ENCODE data around the gene ACTN1. TPM values are rescaled to one million over a fixed set of nuclear protein-coding genes. Genes with fewer than 3 reads are reported as not detected.

Gene ACTN1
- total RNA-seq, 1 experiment from 2014 or later = 212 TPM

DNA sequence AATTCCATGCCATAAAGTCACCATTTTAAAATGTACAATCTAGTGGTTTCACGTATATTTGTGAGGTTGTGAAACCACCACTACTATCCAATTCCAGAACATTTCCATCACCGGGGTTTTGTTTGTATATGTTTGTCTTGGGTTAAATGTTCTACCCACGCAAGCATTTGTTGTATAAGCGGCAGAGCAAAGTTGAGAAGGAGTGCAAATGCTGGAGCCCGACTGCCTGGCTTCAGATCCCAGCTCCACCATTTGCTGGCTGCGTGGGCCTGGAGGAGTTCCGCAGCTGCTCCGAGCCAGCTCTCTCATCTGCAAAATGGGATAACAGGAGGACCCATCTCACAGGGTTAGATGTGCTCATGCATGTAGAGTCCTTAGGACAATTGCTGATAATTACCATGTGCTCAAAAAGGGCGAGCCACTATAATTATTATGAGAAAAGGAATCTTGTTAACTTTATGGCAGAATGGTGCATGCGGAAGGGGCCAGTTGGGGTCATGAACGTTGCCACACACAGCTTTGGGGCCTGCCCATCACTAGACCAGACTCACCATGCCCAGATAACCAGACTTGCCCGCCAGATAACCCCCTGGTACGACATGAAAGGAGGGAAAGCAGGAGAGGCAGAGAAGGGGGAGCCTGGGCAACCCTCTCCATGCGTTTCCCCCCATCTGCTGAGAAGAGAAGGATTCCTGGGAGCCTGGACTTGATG lies 6.4 kb downstream of the ACTN1 start:
- intact Hi-C loops (cut with micrococcal nuclease; ENCODE audit: unreplicated experiment) (no loop called here), in situ Hi-C loops (cut with HindIII; ENCODE audit: low pct_unique_long_range_greater_than_20kb, low sequenced_read_pairs) (no loop called here)
- Histone ChIP-seq H3K36me3 (ENCODE audit: control insufficient read depth, insufficient read depth, low read length) (peaks cover 13% of the 10 kb centered on the region; the same call in 1 of the 2 replicates), H3K27ac (ENCODE audit: low read length) (no peak overlapping the region), H3K4me3 (ENCODE audit: low read depth in 2 of 2, low read length in 2 of 2) (no peak overlapping the region), H3K4me1 (ENCODE audit: control insufficient read depth, insufficient read depth, low read length) (peaks cover 44% of the 10 kb centered on the region), H3K9me3 (ENCODE audit: control insufficient read depth, insufficient read depth, low read depth, low read length) (no peaks in the 10 kb centered on the region), H3K27me3 (ENCODE audit: control insufficient read depth, insufficient read depth, low read length) (no peaks in the 10 kb centered on the region)
- no peak for DNase-seq (ENCODE audit: low read depth, low spot score)
- ATAC-seq = no peak
- no TSS peak for BruUV-seq (replicated peaks)
- TF ChIP-seq TCF7L2 (IDR thresholded peaks at IDR 0.05; ENCODE audit: low read depth, low read length) (no peak), REST (IDR thresholded peaks at IDR 0.05; ENCODE audit: insufficient read depth in 1 of 2, low read depth in 2 of 2, low read length in 1 of 2) (no peak), SIN3A (IDR thresholded peaks at IDR 0.05; ENCODE audit: borderline replicate concordance, insufficient read depth, low read depth, low read length) (no peak), CTCF (IDR thresholded peaks at IDR 0.05) (no peak), POLR2AphosphoS5 (IDR thresholded peaks at IDR 0.05; ENCODE audit: low read depth, low read length) (no peak)
- CTCF ChIA-PET = no interaction called here
- POLR2A ChIA-PET = interaction anchor here (0.5 kb wide), 1 partner anchor 104 kb away, joined by 5 read pairs; no protein-coding TSS in a partner anchor

DNA sequence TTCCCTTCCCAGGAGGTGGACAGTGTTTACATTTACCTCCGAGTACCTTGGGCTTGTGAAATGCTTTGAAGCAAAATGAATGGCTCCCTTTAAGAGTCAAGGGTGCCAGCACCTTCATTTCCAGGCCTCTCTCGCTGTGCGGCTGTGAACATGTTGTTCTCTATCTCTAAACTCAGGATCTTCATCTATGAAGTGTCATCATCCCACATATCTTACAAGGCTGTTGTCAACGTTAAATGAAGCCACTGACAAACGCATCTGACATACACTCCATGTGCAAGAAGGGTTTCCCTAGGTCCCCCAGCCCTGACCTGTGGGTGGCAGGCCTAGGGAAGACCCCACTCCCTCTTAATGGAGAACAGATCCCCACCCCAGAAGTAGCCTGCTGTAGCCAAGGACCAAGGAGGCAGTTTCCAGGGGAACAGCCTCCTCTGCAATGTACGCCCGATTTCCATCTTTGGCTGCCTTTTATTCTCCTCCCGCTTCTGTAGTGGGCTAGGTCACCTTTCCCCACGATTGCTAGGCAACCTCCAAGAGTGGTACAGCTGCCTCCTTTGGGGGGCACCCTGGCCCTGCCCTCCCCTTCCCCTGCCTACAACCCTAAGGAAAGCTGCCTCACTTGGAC lies 7.6 kb downstream of the ACTN1 start:
- BruUV-seq (replicated peaks) = no TSS peak
- Histone ChIP-seq H3K4me1 (ENCODE audit: control insufficient read depth, insufficient read depth, low read length) (peaks cover 50% of the 10 kb centered on the region), H3K36me3 (ENCODE audit: control insufficient read depth, insufficient read depth, low read length) (0 out of 2 replicates have a peak, but pooled peaks cover 9% of the 10 kb centered on the region), H3K27me3 (ENCODE audit: control insufficient read depth, insufficient read depth, low read length) (no peaks in the 10 kb centered on the region), H3K4me3 (ENCODE audit: low read depth in 2 of 2, low read length in 2 of 2) (no peak overlapping the region), H3K27ac (ENCODE audit: low read length) (no peak overlapping the region), H3K9me3 (ENCODE audit: control insufficient read depth, insufficient read depth, low read depth, low read length) (no peaks in the 10 kb centered on the region)
- intact Hi-C loops (cut with micrococcal nuclease; ENCODE audit: unreplicated experiment) (no loop called here), in situ Hi-C loops (cut with HindIII; ENCODE audit: low pct_unique_long_range_greater_than_20kb, low sequenced_read_pairs) (no loop called here)
- TF ChIP-seq REST (IDR thresholded peaks at IDR 0.05; ENCODE audit: insufficient read depth in 1 of 2, low read depth in 2 of 2, low read length in 1 of 2) (no peak), POLR2AphosphoS5 (IDR thresholded peaks at IDR 0.05; ENCODE audit: low read depth, low read length) (no peak), CTCF (IDR thresholded peaks at IDR 0.05) (no peak), TCF7L2 (IDR thresholded peaks at IDR 0.05; ENCODE audit: low read depth, low read length) (no peak), SIN3A (IDR thresholded peaks at IDR 0.05; ENCODE audit: borderline replicate concordance, insufficient read depth, low read depth, low read length) (no peak)
- ChIA-PET POLR2A (no interaction called here), CTCF (no interaction called here)
- ATAC-seq (no peak), DNase-seq (ENCODE audit: low read depth, low spot score) (no peak)
